Osteoblast (primary cell): ENCODE measurements around the gene C6orf120. TPM values are rescaled to one million over a fixed set of nuclear protein-coding genes. Genes with fewer than 3 reads are reported as not detected.

Experiments
- DNase-seq: peaks from one replicate; pipeline ENCODE4 v3.0.0; 2011; ENCODE audit warnings: low spot score, mixed read lengths; ENCODE audit not compliant: insufficient read length; ENCODE audit errors: missing footprints
- H2AFZ ChIP-seq: 2 replicates; pipeline ENCODE4 v1.6.0; 2011; ENCODE audit warnings: mild to moderate bottlenecking, low read length
- H3K27ac ChIP-seq: 2 replicates; pipeline ENCODE4 v1.5.1; 2011; ENCODE audit warnings: mild to moderate bottlenecking, low read depth, low read length, moderate library complexity
- H3K27me3 ChIP-seq: 2 replicates; pipeline ENCODE4 v1.6.0; 2012; ENCODE audit warnings: mild to moderate bottlenecking, control low read depth, inconsistent platforms, low read length, moderate library complexity; ENCODE audit not compliant: insufficient read depth
- H3K36me3 ChIP-seq: 2 replicates; pipeline ENCODE4 v1.5.1; 2011; ENCODE audit warnings: mild to moderate bottlenecking, low read length, control low read depth, moderate library complexity; ENCODE audit not compliant: insufficient read depth
- H3K4me1 ChIP-seq: 2 replicates; pipeline ENCODE4 v1.5.1; 2011; ENCODE audit warnings: mild to moderate bottlenecking, low read length, control low read depth, moderate library complexity; ENCODE audit not compliant: insufficient read depth
- H3K4me2 ChIP-seq: 2 replicates; pipeline ENCODE4 v1.6.0; 2011; ENCODE audit warnings: mild to moderate bottlenecking, low read length; ENCODE audit not compliant: insufficient read depth
- H3K4me3 ChIP-seq: fragments of 200-600 bp; sonication (generic); 3 replicates; pipeline ENCODE4 v1.5.1; 2012; ENCODE audit warnings: mild to moderate bottlenecking, low read length, inconsistent platforms; ENCODE audit not compliant: insufficient read depth
- H3K79me2 ChIP-seq: 2 replicates; pipeline ENCODE4 v1.6.0; 2012; ENCODE audit warnings: mild to moderate bottlenecking, low read length, control low read depth, inconsistent platforms; ENCODE audit not compliant: insufficient read depth
- H3K9me3 ChIP-seq: 2 replicates; pipeline ENCODE4 v1.5.1; 2011; ENCODE audit warnings: low read depth, low read length, control low read depth
- H4K20me1 ChIP-seq: 2 replicates; pipeline ENCODE4 v1.6.0; 2012; ENCODE audit warnings: mild to moderate bottlenecking, low read length, control low read depth; ENCODE audit not compliant: insufficient read depth
- CTCF ChIP-seq: IDR thresholded peaks from 2 replicates; pipeline ENCODE4 v1.5.1; 2011; ENCODE audit warnings: mild to moderate bottlenecking, low read depth, low read length, moderate library complexity; ENCODE audit errors: extremely low read depth
- total RNA-seq: library from RNA; depleted of rRNA; stranded (reverse); fragments of >200 nt; gene quantifications from 2 replicates; pipeline ENCODE4 v1.2.3, GENCODE V29; 2012

The C6orf120 gene
- total RNA-seq, 1 donor, result 54.3 TPM

GRCh38 chr6:169664227-169664626, 37.7 kb upstream of the C6orf120 start:
- H3K9me3 ChIP-seq, result no peaks in the 10 kb centered on the region
- DNase-seq, result no peak
- no peak overlapping the region for H3K4me3 ChIP-seq
- H3K27me3 ChIP-seq, result no peaks in the 10 kb centered on the region
- no peak overlapping the region for H2AFZ ChIP-seq
- H3K36me3 ChIP-seq, result peaks cover 32% of the 10 kb centered on the region
- no peaks in the 10 kb centered on the region for H3K4me1 ChIP-seq
- H4K20me1 ChIP-seq, result no peaks in the 10 kb centered on the region
- no peak overlapping the region for H3K4me2 ChIP-seq
- no peak for TF ChIP-seq CTCF
- H3K79me2 ChIP-seq, result no peaks in the 10 kb centered on the region
- H3K27ac ChIP-seq, result no peak overlapping the region

GRCh38 chr6:169665289-169665688, 36.6 kb upstream of the C6orf120 start:
- Histone ChIP-seq H3K79me2 (no peaks in the 10 kb centered on the region), H3K4me1 (no peaks in the 10 kb centered on the region), H3K27me3 (no peaks in the 10 kb centered on the region), H3K4me3 (no peak overlapping the region), H3K4me2 (no peak overlapping the region), H3K9me3 (no peaks in the 10 kb centered on the region), H2AFZ (no peak overlapping the region), H3K27ac (no peak overlapping the region), H3K36me3 (peaks cover 33% of the 10 kb centered on the region), H4K20me1 (no peaks in the 10 kb centered on the region)
- TF ChIP-seq CTCF, result no peak
- no peak for DNase-seq

- Histone ChIP-seq H4K20me1 (no peaks in the 10 kb centered on the region), H2AFZ (no peak overlapping the region), H3K36me3 (peaks cover 35% of the 10 kb centered on the region), H3K79me2 (no peaks in the 10 kb centered on the region), H3K9me3 (no peaks in the 10 kb centered on the region), H3K27ac (no peak overlapping the region), H3K4me2 (no peak overlapping the region), H3K4me1 (no peaks in the 10 kb centered on the region), H3K4me3 (no peak overlapping the region), H3K27me3 (no peaks in the 10 kb centered on the region)
- no peak for TF ChIP-seq CTCF
- no peak for DNase-seq
Measured at GRCh38 chr6:169666441-169666840, 35.5 kb upstream of the C6orf120 start.

GRCh38 chr6:169667716-169668115, 34.2 kb upstream of the C6orf120 start:
- Histone ChIP-seq H3K4me3 (no peak overlapping the region), H3K27me3 (no peaks in the 10 kb centered on the region), H3K4me1 (no peaks in the 10 kb centered on the region), H3K4me2 (no peak overlapping the region), H3K27ac (no peak overlapping the region), H3K79me2 (no peaks in the 10 kb centered on the region), H4K20me1 (no peaks in the 10 kb centered on the region), H2AFZ (no peak overlapping the region), H3K9me3 (no peaks in the 10 kb centered on the region), H3K36me3 (peaks cover 31% of the 10 kb centered on the region)
- DNase-seq, result no peak
- no peak for TF ChIP-seq CTCF
